Measurements from ENCODE around the gene TRMT1L. TPM values are rescaled to one million over a fixed set of nuclear protein-coding genes. Genes with fewer than 3 reads are reported as not detected.

Gene TRMT1L
- total and polyA plus RNA-seq, 10 of the 15 experiments (the other 5 are each of a cell fraction or from before 2014, with no cell fraction given), result 3.5 to 35.2 (median 16.9) TPM

DNA sequence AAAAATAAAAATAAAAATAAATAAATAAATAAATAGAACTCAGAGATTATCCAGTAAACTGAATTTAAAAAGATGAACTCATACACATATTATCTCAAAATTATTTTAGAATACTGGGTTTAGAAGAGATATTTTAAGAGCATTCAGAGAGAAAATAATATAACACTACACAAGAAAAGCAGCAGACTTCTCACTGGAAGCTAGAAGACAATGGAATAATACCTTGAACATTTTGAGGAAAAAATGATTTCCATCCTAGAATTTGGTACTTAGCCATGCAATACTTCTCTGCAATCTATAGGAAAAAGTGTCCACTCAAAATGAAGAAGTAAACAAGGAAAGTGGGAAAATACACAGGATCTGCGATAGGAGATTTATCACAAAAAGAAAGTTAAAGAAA is 24.2 kb downstream of the TRMT1L start:
- in situ Hi-C loops (cut with MboI) (no loop called here), intact Hi-C loops (cut with micrococcal nuclease; ENCODE audit: unreplicated experiment) (no loop called here)
- ChIA-PET SMC1A (ENCODE audit: uncharacterized antibody, unreplicated experiment) (no interaction called here), CTCF (interaction anchor here (0.6 to 0.8 kb wide), 2 partner anchors 41 to 50 kb away, joined by 3 to 4 read pairs; no protein-coding TSS in a partner anchor), POLR2A (no interaction called here), RAD21 (ENCODE audit: unreplicated experiment) (no interaction called here)
- WGBS (ENCODE audit: insufficient coverage, insufficient replicate concordance, low lambda C conversion rate, missing lambda C conversion rate), result 100% methylated on average over 1 of the region's 1 CpG
- Histone ChIP-seq H2AFZ (ENCODE audit: control insufficient read depth, low read depth, low read length) (no peak overlapping the region), H3K4me3 (no peak overlapping the region), H3K4me2 (ENCODE audit: control insufficient read depth, insufficient read depth) (no peak overlapping the region), H3K27me3 (replicated peaks in 1 of 2; ENCODE audit: control insufficient read depth in 2 of 2, insufficient read depth in 2 of 2, low read length in 1 of 2) (no peaks in the 10 kb centered on the region), H3K36me3 (ENCODE audit: control insufficient read depth in 2 of 2, insufficient read depth in 2 of 2, low read length in 1 of 2) (peaks cover 0 to 15% of the 10 kb centered on the region in 2 experiments; a peak in 1 of 4 replicates), H3K4me1 (ENCODE audit: control insufficient read depth, insufficient read depth, low read length) (no peaks in the 10 kb centered on the region), H3K27ac (ENCODE audit: control insufficient read depth, insufficient read depth) (no peak overlapping the region), H3K9me3 (replicated peaks; ENCODE audit: control insufficient read depth, insufficient read depth, low read length) (peaks cover 8% of the 10 kb centered on the region; the same call in 2 of the 3 replicates), H3K79me2 (ENCODE audit: control insufficient read depth, insufficient read depth, low read length) (no peaks in the 10 kb centered on the region), H3K9ac (ENCODE audit: control insufficient read depth, insufficient read depth, low read length) (no peak overlapping the region), H4K20me1 (ENCODE audit: control insufficient read depth, insufficient read depth) (no peaks in the 10 kb centered on the region)
- TF ChIP-seq, protein P1, sequence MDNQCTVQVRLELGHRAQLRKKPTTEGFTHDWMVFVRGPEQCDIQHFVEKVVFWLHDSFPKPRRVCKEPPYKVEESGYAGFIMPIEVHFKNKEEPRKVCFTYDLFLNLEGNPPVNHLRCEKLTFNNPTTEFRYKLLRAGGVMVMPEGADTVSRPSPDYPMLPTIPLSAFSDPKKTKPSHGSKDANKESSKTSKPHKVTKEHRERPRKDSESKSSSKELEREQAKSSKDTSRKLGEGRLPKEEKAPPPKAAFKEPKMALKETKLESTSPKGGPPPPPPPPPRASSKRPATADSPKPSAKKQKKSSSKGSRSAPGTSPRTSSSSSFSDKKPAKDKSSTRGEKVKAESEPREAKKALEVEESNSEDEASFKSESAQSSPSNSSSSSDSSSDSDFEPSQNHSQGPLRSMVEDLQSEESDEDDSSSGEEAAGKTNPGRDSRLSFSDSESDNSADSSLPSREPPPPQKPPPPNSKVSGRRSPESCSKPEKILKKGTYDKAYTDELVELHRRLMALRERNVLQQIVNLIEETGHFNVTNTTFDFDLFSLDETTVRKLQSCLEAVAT (IDR thresholded peaks at IDR 0.05), result no peak
- peak; percentile 83; the same call in 1 of the 2 replicates for TF ChIP-seq CBX5 (IDR thresholded peaks at IDR 0.05; ENCODE audit: low read depth)
- DNase-seq (ENCODE audit: low read depth, low spot score), result no peak
- BruUV-seq (replicated peaks), result no TSS peak
- no peak for FAIRE-seq
- ATAC-seq, result no peak

DNA sequence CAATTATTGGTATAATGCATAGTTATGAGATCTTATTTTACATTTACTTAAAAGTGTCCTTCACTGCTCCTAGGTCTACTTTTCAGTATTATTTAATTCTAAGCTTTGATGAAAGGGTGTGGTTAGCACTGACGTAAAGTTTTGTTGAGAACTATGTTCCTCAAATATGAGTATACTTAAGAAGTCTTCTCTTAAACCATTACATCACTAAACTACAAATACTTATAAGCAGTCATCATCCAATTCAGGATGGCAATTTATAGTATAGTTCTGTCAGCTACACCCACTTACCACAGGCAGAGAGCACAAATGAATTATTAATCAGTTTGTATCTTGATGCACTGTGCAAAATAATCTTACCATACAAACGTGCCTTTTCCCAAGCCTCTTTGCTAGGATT is 27.0 kb downstream of the TRMT1L start:
- no peak overlapping the region for H2AFZ ChIP-seq (ENCODE audit: control insufficient read depth, low read depth, low read length)
- ATAC-seq (no peak), FAIRE-seq (no peak), DNase-seq (ENCODE audit: low read depth, low spot score) (no peak)
- no TSS peak for BruUV-seq (replicated peaks)
- H3K4me2 ChIP-seq (ENCODE audit: control insufficient read depth, insufficient read depth), result no peak overlapping the region
- POLR2A ChIA-PET, result no interaction called here
- intact Hi-C loops (cut with micrococcal nuclease; ENCODE audit: unreplicated experiment) (no loop called here), in situ Hi-C loops (cut with MboI) (no loop called here)
- RAD21 ChIA-PET (ENCODE audit: unreplicated experiment), result interaction anchor here (0.5 kb wide), 1 partner anchor 29 kb away, joined by 3 read pairs; no protein-coding TSS in a partner anchor
- WGBS (ENCODE audit: insufficient coverage, insufficient replicate concordance, low lambda C conversion rate, missing lambda C conversion rate), result 98% methylated on average over 2 of the region's 2 CpGs
- no peak overlapping the region for H3K9ac ChIP-seq (ENCODE audit: control insufficient read depth, insufficient read depth, low read length)
- peaks cover 8% of the 10 kb centered on the region; the same call in 2 of the 3 replicates for H3K9me3 ChIP-seq (replicated peaks; ENCODE audit: control insufficient read depth, insufficient read depth, low read length)
- H3K4me3 ChIP-seq, result no peak overlapping the region
- H3K79me2 ChIP-seq (ENCODE audit: control insufficient read depth, insufficient read depth, low read length), result no peaks in the 10 kb centered on the region
- H3K27ac ChIP-seq (ENCODE audit: control insufficient read depth, insufficient read depth), result no peak overlapping the region
- no peaks in the 10 kb centered on the region for H4K20me1 ChIP-seq (ENCODE audit: control insufficient read depth, insufficient read depth)
- TF ChIP-seq TCF3 (IDR thresholded peaks at IDR 0.05; ENCODE audit: borderline replicate concordance, insufficient read depth, low read depth, low read length) (no peak), KAT2A (conservative IDR thresholded peaks at IDR 0.05; ENCODE audit: control insufficient read depth, low read depth, low read length) (no peak), ZNF274 (IDR thresholded peaks at IDR 0.05; ENCODE audit: insufficient read depth, insufficient read length) (no peak), GATAD2B (conservative IDR thresholded peaks at IDR 0.05; ENCODE audit: low read depth) (no peak), MYB (IDR thresholded peaks at IDR 0.05; ENCODE audit: borderline replicate concordance, low read depth, low read length) (no peak)
- TF ChIP-seq, protein P2, sequence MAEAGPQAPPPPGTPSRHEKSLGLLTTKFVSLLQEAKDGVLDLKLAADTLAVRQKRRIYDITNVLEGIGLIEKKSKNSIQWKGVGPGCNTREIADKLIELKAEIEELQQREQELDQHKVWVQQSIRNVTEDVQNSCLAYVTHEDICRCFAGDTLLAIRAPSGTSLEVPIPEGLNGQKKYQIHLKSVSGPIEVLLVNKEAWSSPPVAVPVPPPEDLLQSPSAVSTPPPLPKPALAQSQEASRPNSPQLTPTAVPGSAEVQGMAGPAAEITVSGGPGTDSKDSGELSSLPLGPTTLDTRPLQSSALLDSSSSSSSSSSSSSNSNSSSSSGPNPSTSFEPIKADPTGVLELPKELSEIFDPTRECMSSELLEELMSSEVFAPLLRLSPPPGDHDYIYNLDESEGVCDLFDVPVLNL (IDR thresholded peaks at IDR 0.05; ENCODE audit: low read depth, low read length), result no peak
- TF ChIP-seq, protein P3, sequence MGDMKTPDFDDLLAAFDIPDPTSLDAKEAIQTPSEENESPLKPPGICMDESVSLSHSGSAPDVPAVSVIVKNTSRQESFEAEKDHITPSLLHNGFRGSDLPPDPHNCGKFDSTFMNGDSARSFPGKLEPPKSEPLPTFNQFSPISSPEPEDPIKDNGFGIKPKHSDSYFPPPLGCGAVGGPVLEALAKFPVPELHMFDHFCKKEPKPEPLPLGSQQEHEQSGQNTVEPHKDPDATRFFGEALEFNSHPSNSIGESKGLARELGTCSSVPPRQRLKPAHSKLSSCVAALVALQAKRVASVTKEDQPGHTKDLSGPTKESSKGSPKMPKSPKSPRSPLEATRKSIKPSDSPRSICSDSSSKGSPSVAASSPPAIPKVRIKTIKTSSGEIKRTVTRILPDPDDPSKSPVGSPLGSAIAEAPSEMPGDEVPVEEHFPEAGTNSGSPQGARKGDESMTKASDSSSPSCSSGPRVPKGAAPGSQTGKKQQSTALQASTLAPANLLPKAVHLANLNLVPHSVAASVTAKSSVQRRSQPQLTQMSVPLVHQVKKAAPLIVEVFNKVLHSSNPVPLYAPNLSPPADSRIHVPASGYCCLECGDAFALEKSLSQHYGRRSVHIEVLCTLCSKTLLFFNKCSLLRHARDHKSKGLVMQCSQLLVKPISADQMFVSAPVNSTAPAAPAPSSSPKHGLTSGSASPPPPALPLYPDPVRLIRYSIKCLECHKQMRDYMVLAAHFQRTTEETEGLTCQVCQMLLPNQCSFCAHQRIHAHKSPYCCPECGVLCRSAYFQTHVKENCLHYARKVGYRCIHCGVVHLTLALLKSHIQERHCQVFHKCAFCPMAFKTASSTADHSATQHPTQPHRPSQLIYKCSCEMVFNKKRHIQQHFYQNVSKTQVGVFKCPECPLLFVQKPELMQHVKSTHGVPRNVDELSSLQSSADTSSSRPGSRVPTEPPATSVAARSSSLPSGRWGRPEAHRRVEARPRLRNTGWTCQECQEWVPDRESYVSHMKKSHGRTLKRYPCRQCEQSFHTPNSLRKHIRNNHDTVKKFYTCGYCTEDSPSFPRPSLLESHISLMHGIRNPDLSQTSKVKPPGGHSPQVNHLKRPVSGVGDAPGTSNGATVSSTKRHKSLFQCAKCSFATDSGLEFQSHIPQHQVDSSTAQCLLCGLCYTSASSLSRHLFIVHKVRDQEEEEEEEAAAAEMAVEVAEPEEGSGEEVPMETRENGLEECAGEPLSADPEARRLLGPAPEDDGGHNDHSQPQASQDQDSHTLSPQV (IDR thresholded peaks at IDR 0.05), result no peak
- peaks cover 0 to 16% of the 10 kb centered on the region in 2 experiments; a peak in 2 of 4 replicates for H3K36me3 ChIP-seq (ENCODE audit: control insufficient read depth in 2 of 2, insufficient read depth in 2 of 2, low read length in 1 of 2)
- CTCF ChIA-PET, result interaction anchor here (1.1 to 2.3 kb wide), 2 partner anchors 40 to 551 kb away, joined by 3 to 9 read pairs; no protein-coding TSS in a partner anchor
- H3K27me3 ChIP-seq (replicated peaks in 1 of 2; ENCODE audit: control insufficient read depth in 2 of 2, insufficient read depth in 2 of 2, low read length in 1 of 2), result no peaks in the 10 kb centered on the region
- no peaks in the 10 kb centered on the region for H3K4me1 ChIP-seq (ENCODE audit: control insufficient read depth, insufficient read depth, low read length)
- SMC1A ChIA-PET (ENCODE audit: uncharacterized antibody, unreplicated experiment), result no interaction called here
